Left ventricle myocardium inferior (tissue), 1 donor: Measurements from ENCODE around the gene HTRA2. TPM values are rescaled to one million over a fixed set of nuclear protein-coding genes. Genes with fewer than 3 reads are reported as not detected.
A peak's percentile ranks its signal among the peaks of the same experiment; 100 is the strongest.

ENCODE experiments used
- DNase-seq: peaks from one replicate; pipeline ENCODE4 v3.0.0-alpha.2; 2020
- H3K27ac ChIP-seq: fragments of 200-600 bp; replicated peaks from 2 replicates; pipeline ENCODE4 v1.8.0; 2021
- H3K27me3 ChIP-seq: fragments of 200-600 bp; 2 replicates; pipeline ENCODE4 v1.8.0; 2021; ENCODE audit warnings: low read depth
- H3K36me3 ChIP-seq: fragments of 200-600 bp; 2 replicates; pipeline ENCODE4 v1.8.0; 2021
- H3K4me1 ChIP-seq: fragments of 200-600 bp; 2 replicates; pipeline ENCODE4 v1.8.0; 2021
- H3K4me3 ChIP-seq: fragments of 200-600 bp; 2 replicates; pipeline ENCODE4 v1.8.0; 2021; ENCODE audit warnings: mild to moderate bottlenecking, moderate library complexity
- H3K9me3 ChIP-seq: fragments of 200-600 bp; replicated peaks from 2 replicates; pipeline ENCODE4 v1.8.0; 2021
- intact Hi-C: fragments of 100-400 bp; cut with micrococcal nuclease; formaldehyde crosslinking; loops from one replicate; pipeline ENCODE4 v1.11.0; 2022
- total RNA-seq: library from RNA; stranded (reverse); fragmentation: NEBNext Ultra II Directional; extraction: Animal tissue kit (Norgen Biotek cat#: 25700); gene quantifications from one replicate; pipeline ENCODE4 v1.2.1, GENCODE V29; 2021
- TF ChIP-seq, protein P1 (sequence below): fragments of 200-600 bp; IDR thresholded peaks from 2 replicates; pipeline ENCODE4 v1.8.0; 2021; ENCODE audit warnings: antibody characterized with exemption, mild to moderate bottlenecking, borderline replicate concordance
- donor health status: DM: no; HTN: yes; CAD: no; lungs with severe emphysema.

The HTRA2 gene
- total RNA-seq, 1 donor from 2014 or later, result 26.6 TPM

DNA sequence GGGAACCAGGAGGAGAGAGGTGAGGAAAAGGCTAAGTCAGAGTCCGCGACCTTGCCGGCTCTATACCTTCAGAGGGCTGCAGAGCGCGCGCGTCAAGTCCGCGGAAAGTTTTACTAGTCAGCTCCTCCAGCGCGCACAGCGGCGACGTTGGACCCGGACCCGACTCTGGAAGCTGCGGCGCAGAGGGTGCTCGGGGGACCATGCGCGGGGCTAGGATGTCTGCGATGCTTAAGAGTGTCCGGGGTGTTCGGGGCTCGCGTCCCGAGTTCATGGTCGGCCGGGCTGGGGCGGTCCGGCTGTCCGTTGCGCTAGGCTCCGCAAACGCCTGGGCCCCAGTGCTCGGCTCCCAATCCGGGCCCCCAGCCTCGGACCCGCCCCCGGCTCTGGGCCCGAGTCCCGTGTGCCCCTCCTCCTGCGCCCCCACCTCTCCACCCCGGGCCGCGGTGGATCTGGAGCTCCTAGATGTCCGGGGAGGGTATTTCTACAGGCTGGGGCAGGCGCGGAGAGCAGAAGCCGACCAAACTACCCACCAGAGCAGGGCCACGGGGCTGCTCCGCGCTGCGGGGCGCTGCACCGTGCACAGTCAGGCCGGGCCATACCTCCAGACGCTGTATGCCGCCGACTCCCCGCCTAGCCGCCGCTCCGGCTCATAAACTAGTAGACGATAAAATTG is 30.3 kb upstream of the HTRA2 start, which contains the start of gene LBX2:
LBX2 (minus strand) TSS at position 337 of the 673 bp plus-strand sequence; CDS start at position 271, 66 bp downstream.
- no peak for DNase-seq
- Histone ChIP-seq H3K36me3 (peaks cover 2% of the 10 kb centered on the region), H3K27ac (no peak within 1 kb of the TSS), H3K4me3 (peak within 1 kb of the TSS; percentile 50), H3K4me1 (peaks cover 54% of the 10 kb centered on the region), H3K9me3 (no peaks in the 10 kb centered on the region), H3K27me3 (peaks cover 78% of the 10 kb centered on the region)
- TF ChIP-seq, protein P1, sequence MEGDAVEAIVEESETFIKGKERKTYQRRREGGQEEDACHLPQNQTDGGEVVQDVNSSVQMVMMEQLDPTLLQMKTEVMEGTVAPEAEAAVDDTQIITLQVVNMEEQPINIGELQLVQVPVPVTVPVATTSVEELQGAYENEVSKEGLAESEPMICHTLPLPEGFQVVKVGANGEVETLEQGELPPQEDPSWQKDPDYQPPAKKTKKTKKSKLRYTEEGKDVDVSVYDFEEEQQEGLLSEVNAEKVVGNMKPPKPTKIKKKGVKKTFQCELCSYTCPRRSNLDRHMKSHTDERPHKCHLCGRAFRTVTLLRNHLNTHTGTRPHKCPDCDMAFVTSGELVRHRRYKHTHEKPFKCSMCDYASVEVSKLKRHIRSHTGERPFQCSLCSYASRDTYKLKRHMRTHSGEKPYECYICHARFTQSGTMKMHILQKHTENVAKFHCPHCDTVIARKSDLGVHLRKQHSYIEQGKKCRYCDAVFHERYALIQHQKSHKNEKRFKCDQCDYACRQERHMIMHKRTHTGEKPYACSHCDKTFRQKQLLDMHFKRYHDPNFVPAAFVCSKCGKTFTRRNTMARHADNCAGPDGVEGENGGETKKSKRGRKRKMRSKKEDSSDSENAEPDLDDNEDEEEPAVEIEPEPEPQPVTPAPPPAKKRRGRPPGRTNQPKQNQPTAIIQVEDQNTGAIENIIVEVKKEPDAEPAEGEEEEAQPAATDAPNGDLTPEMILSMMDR, result no peak
- intact Hi-C loops, result no loop called here

DNA sequence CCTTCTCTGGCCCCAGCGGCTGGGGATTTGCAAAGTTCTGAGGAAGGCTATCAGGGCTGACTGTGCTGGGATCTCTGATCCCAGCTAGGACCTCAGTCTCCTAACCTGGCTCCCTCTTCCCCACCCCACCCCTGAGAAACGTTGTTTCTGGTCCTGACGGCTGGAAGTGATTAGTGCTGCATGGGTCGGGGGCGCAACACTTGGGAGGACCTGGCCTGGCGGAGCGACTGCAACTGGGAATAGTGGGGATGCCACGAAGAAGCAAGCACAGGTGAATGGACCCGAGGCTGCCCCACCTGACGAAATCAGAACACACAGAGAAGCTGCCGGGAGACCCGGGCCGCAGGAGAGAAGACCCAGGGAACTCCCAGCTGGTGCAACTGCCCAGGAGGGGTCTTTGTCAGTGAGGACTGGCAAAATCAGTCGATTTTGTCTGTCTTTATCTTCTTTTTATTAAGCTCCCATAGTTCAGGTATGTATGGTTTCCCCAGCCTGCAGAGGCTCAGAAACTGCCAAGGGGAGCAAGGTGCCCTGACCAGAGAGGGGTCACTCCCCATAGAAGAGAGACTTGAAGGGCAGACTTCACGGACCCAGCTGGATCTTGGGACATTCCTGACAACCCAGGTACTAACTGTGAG is 29.7 kb upstream of the HTRA2 start:
- Histone ChIP-seq H3K36me3 (peaks cover 8% of the 10 kb centered on the region), H3K27ac (no peak overlapping the region), H3K4me3 (peak overlapping the region; percentile 50), H3K9me3 (no peaks in the 10 kb centered on the region), H3K4me1 (peaks cover 60% of the 10 kb centered on the region), H3K27me3 (peaks cover 85% of the 10 kb centered on the region)
- intact Hi-C loops, result no loop called here
- TF ChIP-seq, protein P1, result no peak
- DNase-seq, result no peak

DNA sequence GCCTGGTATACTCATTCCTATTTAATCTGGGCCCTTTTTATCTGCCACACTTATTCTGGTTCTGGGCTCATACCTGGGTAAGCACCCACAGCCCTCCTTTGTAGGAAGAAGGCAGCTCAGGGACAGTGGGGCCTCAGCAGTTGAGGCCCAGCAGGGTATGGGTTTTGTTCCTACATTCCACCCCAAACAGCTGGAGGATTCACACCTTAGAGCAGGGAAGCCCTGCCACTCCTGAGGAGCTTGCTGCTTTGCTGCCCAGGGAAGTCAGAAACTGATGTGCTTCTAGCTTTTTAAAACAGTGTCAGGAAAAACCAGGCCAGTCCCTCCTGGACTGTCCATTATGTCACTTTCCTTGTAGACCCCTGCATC is 29.2 kb upstream of the HTRA2 start:
- TF ChIP-seq, protein P1, result no peak
- no peaks in the 10 kb centered on the region for H3K9me3 ChIP-seq
- H3K27me3 ChIP-seq, result peaks cover 90% of the 10 kb centered on the region
- peaks cover 65% of the 10 kb centered on the region for H3K4me1 ChIP-seq
- no peak for DNase-seq
- no peak overlapping the region for H3K27ac ChIP-seq
- intact Hi-C loops, result no loop called here
- H3K4me3 ChIP-seq, result no peak overlapping the region
- peaks cover 13% of the 10 kb centered on the region for H3K36me3 ChIP-seq

DNA sequence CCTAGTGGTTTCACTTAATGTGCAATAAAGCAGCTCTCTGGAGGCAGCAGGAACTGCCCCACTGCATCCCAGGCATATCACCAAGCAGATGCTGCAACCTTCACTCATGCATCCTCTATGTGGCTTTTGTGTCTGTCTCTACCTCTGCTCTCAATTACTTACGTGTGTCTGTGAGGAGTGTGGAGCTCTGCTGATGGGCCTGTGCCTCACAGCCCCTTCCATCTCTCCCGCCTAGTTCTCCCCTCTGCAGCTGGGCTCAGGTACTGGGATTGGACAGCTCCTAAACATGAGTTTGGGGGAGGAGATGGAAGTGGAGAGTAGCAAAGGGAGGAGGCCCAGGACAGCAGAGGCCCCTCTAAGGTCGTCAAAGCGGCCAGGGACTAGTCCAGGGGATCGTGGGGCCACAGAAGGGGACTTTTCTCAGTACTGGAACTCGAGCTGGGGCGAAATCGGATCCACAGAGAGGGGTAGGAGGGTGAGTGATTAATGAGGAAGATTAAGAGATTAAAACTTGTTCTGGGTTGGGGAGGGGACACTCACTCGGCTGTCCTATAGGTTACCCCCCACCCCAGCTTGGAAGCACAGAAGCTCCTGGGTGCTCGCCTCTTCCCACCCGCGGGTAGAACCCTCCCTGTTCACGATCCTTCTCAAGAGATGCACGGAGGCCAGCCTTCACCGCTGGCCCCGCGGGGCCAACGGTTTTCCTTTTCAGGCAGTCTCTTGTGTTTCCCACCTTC is 28.2 kb upstream of the HTRA2 start:
- Histone ChIP-seq H3K4me3 (peak overlapping the region; percentile 80), H3K27me3 (peaks cover 99% of the 10 kb centered on the region), H3K9me3 (no peaks in the 10 kb centered on the region), H3K27ac (no peak overlapping the region), H3K4me1 (peaks cover 75% of the 10 kb centered on the region), H3K36me3 (peaks cover 21% of the 10 kb centered on the region)
- TF ChIP-seq, protein P1, result no peak
- no peak for DNase-seq
- intact Hi-C loops, result no loop called here

DNA sequence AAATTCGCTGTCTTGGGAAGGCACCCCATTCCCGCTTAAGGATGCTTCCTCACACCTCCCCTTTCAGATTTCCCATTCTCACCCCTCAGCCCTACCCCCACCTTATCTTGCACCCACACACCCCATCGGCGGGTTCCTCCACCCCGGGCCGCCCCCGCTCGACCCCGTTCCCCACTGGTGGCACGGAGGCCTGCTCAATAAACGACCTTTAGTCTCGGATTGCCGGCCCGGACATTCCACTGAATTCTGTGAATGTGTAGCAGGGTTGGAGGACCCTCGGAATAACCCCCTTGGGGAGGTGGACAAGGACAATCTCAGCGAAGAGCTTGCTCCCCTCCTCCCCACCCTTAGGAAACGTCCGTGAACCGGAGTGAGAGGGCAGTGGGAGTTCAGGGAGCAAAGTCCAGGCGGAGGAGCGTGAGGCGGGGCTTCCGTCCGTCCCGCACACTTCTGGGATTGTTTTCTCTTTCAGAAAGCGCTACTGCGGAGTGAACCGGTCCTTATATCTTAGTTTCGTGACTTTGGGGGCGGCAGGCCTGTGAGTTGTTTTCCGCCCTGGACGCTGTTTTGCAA is 27.5 kb upstream of the HTRA2 start:
- intact Hi-C loops, result no loop called here
- no peaks in the 10 kb centered on the region for H3K9me3 ChIP-seq
- H3K4me3 ChIP-seq, result peak overlapping the region; percentile 80
- peaks cover 82% of the 10 kb centered on the region for H3K4me1 ChIP-seq
- no peak for DNase-seq
- TF ChIP-seq, protein P1, result no peak
- peak overlapping the region; percentile 93 for H3K27ac ChIP-seq
- peaks cover 94% of the 10 kb centered on the region for H3K27me3 ChIP-seq
- peaks cover 21% of the 10 kb centered on the region for H3K36me3 ChIP-seq
